ENCODE results near the gene LIFR. TPM values are rescaled to one million over a fixed set of nuclear protein-coding genes. Genes with fewer than 3 reads are reported as not detected.
"Not testable (repeated sequence)": the region's sequence is repeated elsewhere in the genome, so short reads cannot be mapped to it uniquely, and the experiment has no call there.

LIFR gene
- total RNA-seq, 1 donor from 2014 or later = 56.1 TPM

GRCh38 chr5:38532165-38532669 is 24.2 kb downstream of the LIFR start:
- ATAC-seq (peak; percentile 50), DNase-seq (ENCODE audit: missing footprints) (no peak)
- intact Hi-C loops (cut with DNase I) = no loop called here

DNA sequence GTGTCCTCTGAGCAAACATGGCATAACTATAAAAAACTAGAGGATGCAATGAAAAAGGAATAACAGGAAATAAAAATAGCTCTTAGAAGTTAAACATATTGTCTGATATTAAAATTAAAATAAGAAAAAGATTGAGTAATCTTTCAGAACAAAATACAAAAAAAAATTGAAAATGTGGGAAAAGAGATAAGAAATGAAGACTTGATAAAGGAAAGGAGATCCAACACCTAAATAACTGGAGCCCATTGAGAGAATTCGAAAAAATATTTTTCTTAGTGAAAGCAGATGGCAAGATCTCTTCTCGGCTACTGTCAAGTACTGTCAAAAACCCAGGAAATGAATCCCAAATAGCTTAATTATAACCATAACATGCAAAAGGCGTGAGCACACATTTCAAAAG is 24.9 kb downstream of the LIFR start:
- intact Hi-C loops (cut with DNase I) = no loop called here
- no peak for ATAC-seq

GRCh38 chr5:38529955-38530646 is 26.3 kb downstream of the LIFR start:
- DNase-seq (ENCODE audit: missing footprints) (peak; percentile 53), ATAC-seq (no peak)
- intact Hi-C loops (cut with DNase I) = no loop called here

More for the DNA sequence above, 24.9 kb downstream of the LIFR start:
- no peak for DNase-seq (ENCODE audit: missing footprints)

DNA sequence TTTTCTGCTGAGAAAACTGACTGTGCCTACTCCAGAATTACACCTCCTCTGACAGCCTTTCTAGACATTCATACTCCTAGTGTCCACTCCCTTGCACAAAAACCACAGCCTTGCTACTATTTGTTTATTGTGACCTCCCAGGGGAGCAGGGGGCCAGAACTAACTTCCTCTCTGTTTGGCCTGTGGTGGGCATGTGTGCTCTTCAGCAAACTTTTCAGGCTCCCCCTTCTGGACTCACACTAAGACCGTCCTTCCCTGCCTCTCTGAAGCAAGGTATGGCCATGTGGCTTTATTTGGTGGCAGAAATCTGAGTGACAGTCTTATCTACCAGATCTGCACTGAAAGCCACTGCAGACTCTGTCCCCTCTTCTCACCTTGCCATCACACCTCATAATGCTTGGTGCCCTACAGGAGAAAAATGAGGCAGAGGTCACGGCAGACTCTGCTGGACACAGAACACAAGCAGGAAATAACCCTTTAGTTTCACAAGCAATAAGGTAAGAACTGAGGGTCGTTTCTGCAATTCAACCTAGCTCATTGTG is 28.2 kb downstream of the LIFR start:
- DNase-seq (ENCODE audit: missing footprints) (no peak), ATAC-seq (no peak)
- intact Hi-C loops (cut with DNase I) = no loop called here

DNA sequence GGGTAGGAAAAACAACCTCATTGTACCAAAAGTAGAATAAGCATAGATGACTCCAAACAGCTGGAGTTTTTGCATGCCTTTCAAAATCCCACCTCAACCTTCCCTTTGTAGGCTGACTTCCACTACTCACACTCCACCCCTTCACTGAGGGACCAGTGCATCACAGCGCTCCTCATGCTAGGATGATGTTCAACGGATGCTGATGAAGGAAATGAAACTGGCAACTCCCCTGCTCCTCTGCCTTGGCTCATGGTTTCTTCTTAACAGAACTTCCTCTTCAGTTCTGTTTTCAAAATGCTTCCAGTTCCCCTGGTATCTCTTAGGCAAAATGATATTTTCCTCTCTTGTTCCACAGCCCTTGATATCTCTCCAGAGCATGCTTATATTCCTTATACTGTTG is 29.0 kb downstream of the LIFR start:
- ATAC-seq = no peak
- no peak for DNase-seq (ENCODE audit: missing footprints)
- intact Hi-C loops (cut with DNase I) = no loop called here

DNA sequence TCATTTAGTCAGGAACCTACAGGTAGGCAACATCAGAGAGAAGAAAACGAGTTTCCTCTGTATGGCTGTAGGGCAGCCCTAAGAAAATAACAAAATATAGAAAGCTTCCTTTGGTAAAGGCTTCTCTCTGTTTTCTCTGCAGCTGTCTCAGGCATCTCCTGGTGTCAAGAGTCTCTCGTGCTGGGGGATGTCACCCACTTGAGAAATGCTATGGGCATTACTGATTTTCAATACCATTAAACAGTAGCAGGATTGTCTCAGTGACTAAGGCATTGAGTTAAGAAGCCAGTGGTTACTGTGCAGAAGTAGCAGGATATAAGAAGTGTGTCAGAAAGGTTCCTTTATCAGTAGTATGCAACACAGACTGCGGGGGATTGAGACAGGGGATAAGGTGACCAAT is 32.4 kb downstream of the LIFR start:
- DNase-seq (ENCODE audit: missing footprints) (no peak), ATAC-seq (no peak)
- intact Hi-C loops (cut with DNase I) = no loop called here

DNA sequence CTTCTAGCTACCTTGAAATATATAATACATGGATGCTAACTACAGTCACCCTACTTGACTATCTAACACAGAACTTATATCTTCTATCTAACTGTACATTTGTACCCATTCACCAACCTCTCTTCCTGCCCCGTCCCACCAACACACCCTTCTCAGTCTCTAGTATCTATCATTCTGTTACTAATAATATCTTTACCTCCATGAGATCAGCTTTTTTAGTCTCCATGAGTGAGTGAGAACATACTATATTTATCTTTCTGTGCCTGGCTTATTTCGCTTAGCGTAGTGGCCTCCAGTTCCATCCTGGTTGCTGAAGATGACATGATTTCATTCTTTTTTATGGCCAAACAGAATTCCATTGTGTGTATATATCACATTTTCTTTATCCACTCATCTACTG is 37.0 kb downstream of the LIFR start:
- DNase-seq (ENCODE audit: missing footprints) = no peak
- no peak for ATAC-seq
- intact Hi-C loops (cut with DNase I) = loop anchor here (5.0 to 10.0 kb wide), 2 partner anchors 77 to 295 kb away; no protein-coding TSS in a partner anchor

- no peak for DNase-seq (ENCODE audit: missing footprints)
- intact Hi-C loops (cut with DNase I) = loop anchor here (5.0 to 10.0 kb wide), 2 partner anchors 76 to 296 kb away; no protein-coding TSS in a partner anchor
- ATAC-seq = no peak
These were observed 38.1 kb downstream of the LIFR start for GRCh38 chr5:38518341-38518740.

DNA sequence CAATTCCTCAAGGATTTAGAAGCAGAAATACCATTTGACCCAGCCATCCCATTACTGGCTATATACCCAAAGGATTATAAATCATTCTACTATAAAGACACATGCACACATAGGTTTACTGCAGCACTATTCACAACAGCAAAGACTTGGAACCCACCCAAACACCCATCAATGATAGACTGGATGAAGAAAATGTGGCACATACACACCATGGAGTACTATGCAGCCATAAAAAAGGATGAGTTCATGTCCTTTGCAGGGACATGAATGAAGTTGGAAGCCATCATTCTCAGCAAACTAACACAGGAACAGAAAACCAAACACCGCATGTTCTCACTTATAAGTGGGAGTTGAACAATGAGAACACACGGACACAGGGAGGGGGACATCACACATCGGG is 39.8 kb downstream of the LIFR start:
- ATAC-seq; DNase-seq (ENCODE audit: missing footprints): not testable (repeated sequence)
- intact Hi-C loops (cut with DNase I) = loop anchor here (5.0 to 10.0 kb wide), 2 partner anchors 74 to 298 kb away; no protein-coding TSS in a partner anchor

GRCh38 chr5:38515646-38516045 is 40.8 kb downstream of the LIFR start:
- intact Hi-C loops (cut with DNase I) = loop anchor here (5.0 to 10.0 kb wide), 2 partner anchors 73 to 299 kb away; no protein-coding TSS in a partner anchor
- ATAC-seq (no peak), DNase-seq (ENCODE audit: missing footprints) (no peak)

DNA sequence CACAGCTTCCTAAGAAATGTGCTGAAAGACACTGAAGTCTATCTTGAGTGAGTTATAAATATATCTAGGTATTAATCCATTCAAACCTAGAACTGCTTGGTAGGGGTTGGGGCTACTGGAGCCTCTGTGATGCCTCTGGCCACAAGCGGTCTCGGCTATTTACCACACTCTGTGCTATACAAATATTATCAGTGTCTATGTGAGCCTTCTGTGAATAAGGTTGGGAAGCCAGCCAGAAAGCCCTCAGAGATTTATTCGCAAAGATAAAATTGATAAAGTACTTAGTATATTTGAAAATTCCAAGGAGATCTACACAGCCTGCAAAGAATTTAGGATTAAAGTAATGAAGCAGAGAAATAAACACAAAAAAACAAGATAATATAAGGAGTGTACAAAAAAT is 41.4 kb downstream of the LIFR start:
- ATAC-seq = no peak
- no peak for DNase-seq (ENCODE audit: missing footprints)
- intact Hi-C loops (cut with DNase I) = loop anchor here (5.0 to 10.0 kb wide), 2 partner anchors 73 to 300 kb away; no protein-coding TSS in a partner anchor

DNA sequence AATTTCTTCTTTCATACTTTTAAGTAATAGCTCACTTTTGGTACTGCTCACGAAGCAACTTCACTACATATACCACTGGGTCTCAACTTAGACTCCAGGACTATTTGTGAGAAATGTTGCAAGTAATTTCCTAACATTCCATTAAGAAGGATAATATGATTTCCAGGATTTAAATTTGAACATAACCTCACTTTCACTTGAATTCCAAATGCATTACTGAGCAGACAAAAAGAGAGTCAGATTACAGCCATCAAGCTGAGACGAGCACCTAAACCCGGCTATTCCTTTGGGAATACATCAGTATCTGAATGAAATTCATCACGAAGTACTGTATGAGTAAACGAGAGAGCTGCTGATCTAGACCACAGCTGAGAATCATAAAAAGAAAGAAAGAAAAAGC is 47.3 kb downstream of the LIFR start:
- ATAC-seq (no peak), DNase-seq (ENCODE audit: missing footprints) (no peak)
- intact Hi-C loops (cut with DNase I) = no loop called here

- intact Hi-C loops (cut with DNase I) = no loop called here
- ATAC-seq = no peak
- DNase-seq (ENCODE audit: missing footprints) = no peak
These were observed 50.1 kb downstream of the LIFR start for GRCh38 chr5:38506302-38506701.

DNA sequence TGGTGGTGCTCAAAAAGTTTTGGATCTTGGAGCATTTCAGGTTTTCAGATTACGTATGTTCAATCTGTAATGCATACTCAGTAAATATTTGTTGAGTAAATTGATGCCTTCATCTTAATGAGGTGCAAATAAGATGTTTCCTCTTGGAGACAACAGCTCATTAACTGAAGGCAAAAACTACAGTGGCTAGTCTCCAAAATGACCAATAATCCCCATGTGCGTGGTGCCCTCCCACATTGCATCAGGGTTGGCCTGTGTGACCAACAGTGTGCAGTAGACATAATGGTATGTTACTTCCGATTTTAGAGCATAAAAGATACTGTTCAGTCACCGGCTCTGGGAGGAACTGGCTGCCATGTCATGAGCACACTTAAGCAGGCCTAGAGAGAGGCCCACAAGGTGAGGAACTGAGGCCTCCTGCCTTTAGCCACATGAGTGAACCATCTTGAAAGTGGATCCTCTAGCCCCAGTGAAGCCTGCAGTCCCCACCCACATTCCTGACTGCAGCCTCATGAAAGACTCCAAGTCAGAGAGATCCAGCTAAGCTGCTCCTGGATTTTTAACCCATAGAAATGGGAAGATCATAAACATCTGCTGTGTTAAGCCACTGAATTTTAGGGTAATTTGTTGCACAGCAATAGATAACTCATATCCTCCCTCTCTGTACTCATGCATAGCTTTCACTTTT is 55.7 kb downstream of the LIFR start:
- intact Hi-C loops (cut with DNase I) = no loop called here
- ATAC-seq (no peak), DNase-seq (ENCODE audit: missing footprints) (no peak)

- intact Hi-C loops (cut with DNase I) = loop anchor here (10.0 kb wide), 1 partner anchor 457 kb away; no protein-coding TSS in a partner anchor
- ATAC-seq = no peak
- DNase-seq (ENCODE audit: missing footprints) = no peak
These were observed 58.5 kb downstream of the LIFR start for GRCh38 chr5:38497946-38498345.

DNA sequence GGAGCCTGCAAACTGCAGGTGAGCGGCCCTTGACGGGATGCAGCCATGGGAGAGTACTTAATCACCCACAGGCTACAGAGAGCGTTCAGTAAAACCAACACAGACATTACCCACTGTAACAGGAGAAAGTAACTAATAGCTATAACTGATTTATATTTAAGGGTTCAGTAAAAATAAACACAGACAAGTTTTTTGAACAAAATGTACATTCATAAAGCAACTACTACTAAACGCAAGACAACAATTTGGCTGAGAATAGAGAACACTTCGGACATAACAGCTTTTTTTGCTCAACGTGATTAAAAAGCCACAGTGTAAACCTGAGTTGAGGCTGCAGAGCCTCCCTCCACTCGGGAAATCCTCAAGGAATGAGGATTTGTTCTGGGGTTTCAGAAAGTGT is 61.7 kb downstream of the LIFR start:
- ATAC-seq (no peak), DNase-seq (ENCODE audit: missing footprints) (no peak)
- intact Hi-C loops (cut with DNase I) = loop anchor here (10.0 kb wide), 1 partner anchor 460 kb away; no protein-coding TSS in a partner anchor

GRCh38 chr5:38494175-38494574 is 62.3 kb downstream of the LIFR start:
- ATAC-seq (no peak), DNase-seq (ENCODE audit: missing footprints) (no peak)
- intact Hi-C loops (cut with DNase I) = loop anchor here (10.0 kb wide), 1 partner anchor 461 kb away; no protein-coding TSS in a partner anchor

DNA sequence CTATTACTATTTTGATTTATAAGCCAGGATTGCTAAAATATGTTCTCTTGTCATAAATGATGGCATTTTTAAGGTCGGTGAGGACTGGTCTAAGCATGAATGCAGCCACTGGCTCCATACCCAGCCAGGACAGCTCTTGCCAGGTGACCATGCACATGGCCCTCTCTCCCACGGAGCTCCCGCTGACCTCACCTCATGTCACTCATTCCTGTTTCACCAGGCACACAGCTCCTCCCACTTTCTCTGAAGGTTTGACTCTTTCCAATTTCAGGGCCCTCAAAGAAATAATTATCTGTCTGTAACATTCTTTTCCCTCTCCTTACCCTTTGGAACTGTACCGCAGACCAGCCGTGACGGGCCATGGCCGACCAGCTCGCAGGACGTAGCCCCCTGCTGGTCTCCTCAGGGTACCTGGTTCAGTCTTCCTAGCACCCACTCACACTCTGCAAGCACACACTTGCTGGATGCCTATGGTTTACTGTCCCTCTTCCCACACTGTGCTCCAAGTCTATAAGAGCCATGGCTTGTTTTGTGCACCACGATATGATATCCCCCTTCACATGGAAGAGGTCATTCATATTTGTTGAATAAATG is 72.5 kb downstream of the LIFR start:
- no peak for DNase-seq (ENCODE audit: missing footprints)
- ATAC-seq = no peak
- intact Hi-C loops (cut with DNase I) = no loop called here

DNA sequence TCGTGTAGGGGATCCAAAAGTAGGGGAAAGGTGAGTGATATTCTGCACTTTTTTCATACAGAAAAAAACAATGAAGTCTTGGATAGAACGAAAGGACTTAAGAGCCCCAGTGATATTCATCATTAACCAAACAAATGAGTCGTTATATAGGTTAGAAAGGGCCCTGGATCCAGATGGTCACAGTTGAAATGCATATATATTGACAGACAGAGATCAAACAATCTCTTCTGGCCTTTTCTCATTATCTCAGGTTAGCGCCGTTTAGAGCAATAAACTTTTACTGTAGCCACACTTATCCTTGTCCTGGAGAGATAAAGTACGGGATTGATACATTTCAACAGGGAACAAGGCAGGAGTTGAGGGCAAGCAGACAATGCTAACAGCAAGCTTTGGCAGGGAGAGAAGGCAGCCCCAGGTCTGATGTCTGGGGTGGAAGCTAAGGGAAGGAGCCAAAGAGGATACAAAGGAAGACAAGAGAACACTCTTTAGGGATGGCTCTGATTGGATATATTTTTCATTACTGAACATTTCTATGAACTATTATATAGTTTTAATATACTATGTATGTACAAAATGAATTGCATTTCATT is 77.0 kb downstream of the LIFR start:
- intact Hi-C loops (cut with DNase I) = no loop called here
- no peak for DNase-seq (ENCODE audit: missing footprints)
- peak; percentile 37 for ATAC-seq
